CD4-positive, alpha-beta T cell (primary cell): Measurements from ENCODE around the gene UBL4B. TPM values are rescaled to one million over a fixed set of nuclear protein-coding genes. Genes with fewer than 3 reads are reported as not detected.

ENCODE experiments used
- ATAC-seq: fragments of 200-7000 bp; cut with Tn5 transposase; one replicate; pipeline ENCODE4 v1.10.0; 2022; ENCODE audit warnings: mild to moderate bottlenecking; ENCODE audit not compliant: poor library complexity
- CTCF ChIA-PET: fragments of 350-600 bp; sonication (Branson Sonifier 250); formaldehyde crosslinking; loops from one replicate; lab custom pipeline; 2021; ENCODE audit warnings: antibody characterized with exemption, inconsistent platforms; lab: Charles Lee
- POLR2A ChIA-PET: fragments of 350-600 bp; sonication (Branson Sonifier 250); formaldehyde crosslinking; loops from one replicate; lab custom pipeline; 2021; ENCODE audit warnings: antibody characterized with exemption, inconsistent platforms; lab: Charles Lee
- DNase-seq, 14 experiments: peaks; one replicate each; pipeline ENCODE4 v3.0.0-alpha.2; 2013 to 2020; ENCODE audit warnings: mixed read lengths in 2 of 14
- H3K27ac ChIP-seq, 2 donors: one replicate each; pipeline versions ENCODE4 v1.5.1 to v1.7.0; 2013; ENCODE audit warnings: low read length in 2 of 2, low read depth in 1 of 2, mild to moderate bottlenecking in 1 of 2
- H3K27me3 ChIP-seq, 2 experiments: 1 replicate in 1 of 2; 2 replicates in 1 of 2; pipeline versions ENCODE4 v1.6.1 to v1.7.0; 2013; ENCODE audit warnings: low read length in 2 of 2, control low read depth in 1 of 2, mild to moderate bottlenecking in 1 of 2, moderate library complexity in 1 of 2; ENCODE audit not compliant: insufficient read depth in 2 of 2, control insufficient read depth in 1 of 2
- H3K36me3 ChIP-seq: one replicate; pipeline ENCODE4 v1.6.1; 2013; ENCODE audit warnings: low read length, control low read depth; ENCODE audit not compliant: insufficient read depth
- H3K4me1 ChIP-seq: one replicate; pipeline ENCODE4 v1.6.1; 2013; ENCODE audit warnings: low read length, control low read depth; ENCODE audit not compliant: insufficient read depth
- H3K4me3 ChIP-seq: one replicate; pipeline ENCODE4 v1.5.1; 2013; ENCODE audit warnings: mild to moderate bottlenecking, low read length, moderate library complexity
- H3K9me3 ChIP-seq, 2 experiments: 1 replicate in 1 of 2; 2 replicates in 1 of 2; pipeline versions ENCODE4 v1.6.1 to v1.7.0; 2013; ENCODE audit warnings: low read length in 2 of 2, mild to moderate bottlenecking in 2 of 2, control low read depth in 1 of 2, moderate library complexity in 1 of 2; ENCODE audit not compliant: control insufficient read depth in 1 of 2, insufficient read depth in 1 of 2
- H3K27ac Mint-ChIP-seq: one replicate; pipeline ENCODE4 v1.8.0; 2020; ENCODE audit warnings: mixed read lengths
- H3K27me3 Mint-ChIP-seq: one replicate; pipeline ENCODE4 v1.8.0; 2021; ENCODE audit warnings: mixed read lengths
- H3K36me3 Mint-ChIP-seq: one replicate; pipeline ENCODE4 v1.8.0; 2021; ENCODE audit warnings: low read depth, mixed read lengths
- H3K4me1 Mint-ChIP-seq: one replicate; pipeline ENCODE4 v1.8.0; 2021; ENCODE audit warnings: low read depth, mixed read lengths
- H3K4me3 Mint-ChIP-seq: one replicate; pipeline ENCODE4 v1.8.0; 2020; ENCODE audit warnings: mild to moderate bottlenecking, mixed read lengths
- H3K9me3 Mint-ChIP-seq: one replicate; pipeline ENCODE4 v1.8.0; 2020; ENCODE audit warnings: mixed read lengths
- CTCF ChIP-seq: fragments of 200-600 bp; IDR thresholded peaks from one replicate; pipeline ENCODE4 v1.8.0; 2022; ENCODE audit warnings: antibody characterized with exemption, mild to moderate bottlenecking
- intact Hi-C, 2 experiments: fragments of 100-400 bp; cut with DNase I in 1 of 2; cut with micrococcal nuclease in 1 of 2; formaldehyde crosslinking; loops; one replicate each; pipeline versions ENCODE4 v1.15.1 to v1.9.0; 2023 to 2025; cut with DNase I, micrococcal nuclease
- total RNA-seq, 174 experiments: library from RNA in 2 of 174; stranded (reverse) in 2 of 174; gene quantifications; one replicate each; pipeline ENCODE4 v1.2.3 and lab custom pipeline; 2021 to 2026

Gene UBL4B
- total RNA-seq, 2 experiments from 2014 or later = not detected

GRCh38 chr1:110152133-110152785 is 40.0 kb downstream of the UBL4B start:
- Mint-ChIP-seq H3K4me3 (no peak overlapping the region), H3K9me3 (no peaks in the 10 kb centered on the region), H3K36me3 (no peaks in the 10 kb centered on the region), H3K27me3 (peaks cover 59% of the 10 kb centered on the region), H3K4me1 (no peaks in the 10 kb centered on the region), H3K27ac (no peak overlapping the region)
- ChIA-PET CTCF (no interaction called here), POLR2A (no interaction called here)
- peaks cover 52 to 81% of the 10 kb centered on the region in 2 experiments for H3K27me3 ChIP-seq
- intact Hi-C loops = loop anchor here in 1 of 2 experiments (10.0 kb wide), 1 partner anchor 593 kb away; no protein-coding TSS in a partner anchor
- ATAC-seq (no peak), DNase-seq (no peak)
- H3K27ac ChIP-seq = no peak overlapping the region
- H3K4me1 ChIP-seq = peaks cover 2% of the 10 kb centered on the region
- no peaks in the 10 kb centered on the region for H3K36me3 ChIP-seq
- H3K4me3 ChIP-seq = no peak overlapping the region
- H3K9me3 ChIP-seq = peaks cover 0 to 15% of the 10 kb centered on the region in 2 experiments
- no peak for TF ChIP-seq CTCF

DNA sequence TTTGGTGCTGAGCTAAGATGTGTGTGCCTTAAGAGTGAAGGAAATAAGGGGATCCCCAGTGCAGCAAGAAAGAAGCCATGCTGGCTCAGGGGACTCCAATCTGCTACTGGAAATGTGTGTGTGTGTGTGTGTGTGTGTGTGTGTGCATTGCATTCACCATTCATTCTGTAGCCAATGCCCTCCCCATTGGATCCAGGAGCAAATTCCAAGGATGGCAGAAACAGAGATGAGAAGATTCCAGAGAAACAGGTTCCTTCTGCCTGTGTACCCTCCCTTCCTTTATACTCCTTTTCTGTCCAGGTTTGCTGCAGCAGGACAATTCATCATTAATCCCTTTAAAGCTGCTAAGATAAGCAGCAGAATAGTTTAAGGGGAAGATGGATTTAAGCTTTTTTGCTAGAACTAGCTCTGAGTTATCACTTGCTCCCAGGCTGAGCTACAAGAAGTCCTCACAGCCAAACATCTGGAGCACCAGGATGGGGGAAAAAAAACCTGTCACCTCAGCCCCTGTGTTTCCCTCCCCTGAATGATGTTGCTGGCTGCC is 41.2 kb downstream of the UBL4B start:
- H3K36me3 Mint-ChIP-seq = no peaks in the 10 kb centered on the region

DNA sequence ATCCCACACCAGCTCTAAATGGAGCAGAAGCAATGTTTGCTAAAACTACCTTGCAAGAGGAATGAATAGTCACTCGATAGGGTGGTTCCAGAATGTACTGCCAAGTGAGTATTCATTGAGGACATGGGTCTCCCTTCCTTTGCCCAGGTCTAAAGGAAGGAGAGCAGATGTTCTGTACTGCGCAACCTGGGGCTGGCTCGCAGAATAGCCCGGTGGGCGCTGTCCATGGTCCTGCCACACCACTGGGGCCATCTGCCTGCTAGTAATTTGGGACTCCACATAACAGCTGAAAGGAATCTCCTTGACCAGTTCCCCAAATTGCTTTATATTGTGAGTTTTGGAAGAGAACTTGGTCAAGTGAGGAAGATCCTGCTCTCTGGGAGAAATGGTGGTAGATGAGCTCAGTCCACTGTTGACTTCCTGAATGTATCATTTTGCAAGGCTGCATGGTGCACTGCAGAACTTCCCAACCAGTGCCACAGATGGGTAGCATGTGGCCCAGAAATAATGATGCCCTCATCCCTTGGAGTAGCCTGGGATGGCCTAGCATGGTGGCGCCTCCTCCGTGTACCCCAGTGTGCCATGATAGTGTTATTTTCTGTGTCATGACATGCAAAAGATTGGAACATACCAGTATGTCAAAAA is 43.8 kb downstream of the UBL4B start:
- H3K4me3 ChIP-seq = no peak overlapping the region
- H3K27ac ChIP-seq = no peak overlapping the region
- peaks cover 0 to 17% of the 10 kb centered on the region in 2 experiments for H3K9me3 ChIP-seq
- Mint-ChIP-seq H3K27me3 (peaks cover 84% of the 10 kb centered on the region), H3K9me3 (peaks cover 2% of the 10 kb centered on the region), H3K36me3 (no peaks in the 10 kb centered on the region), H3K27ac (no peak overlapping the region), H3K4me3 (no peak overlapping the region), H3K4me1 (no peaks in the 10 kb centered on the region)
- peaks cover under 1% of the 10 kb centered on the region for H3K4me1 ChIP-seq
- CTCF ChIA-PET = no interaction called here
- ATAC-seq (no peak), DNase-seq (peak in 13 of 14 experiments; percentile 15 to 56 (median 31))
- no peaks in the 10 kb centered on the region for H3K36me3 ChIP-seq
- TF ChIP-seq CTCF = no peak
- H3K27me3 ChIP-seq = peaks cover 43 to 55% of the 10 kb centered on the region in 2 experiments
- POLR2A ChIA-PET = no interaction called here
- intact Hi-C loops = loop anchor here in 1 of 2 experiments (10.0 kb wide), 1 partner anchor 589 kb away; no protein-coding TSS in a partner anchor

More for the DNA sequence above, 41.2 kb downstream of the UBL4B start:
- Mint-ChIP-seq H3K27ac (no peak overlapping the region), H3K27me3 (peaks cover 66% of the 10 kb centered on the region), H3K4me3 (no peak overlapping the region), H3K9me3 (peaks cover 2% of the 10 kb centered on the region), H3K4me1 (no peaks in the 10 kb centered on the region)
- intact Hi-C loops = loop anchor here in 1 of 2 experiments (10.0 kb wide), 1 partner anchor 591 kb away; no protein-coding TSS in a partner anchor
- Histone ChIP-seq H3K27ac (no peak overlapping the region), H3K4me3 (no peak overlapping the region), H3K36me3 (no peaks in the 10 kb centered on the region), H3K9me3 (peaks cover 0 to 15% of the 10 kb centered on the region in 2 experiments), H3K27me3 (peaks cover 49 to 78% of the 10 kb centered on the region in 2 experiments), H3K4me1 (peaks cover 2% of the 10 kb centered on the region)
- ChIA-PET POLR2A (no interaction called here), CTCF (no interaction called here)
- no peak for TF ChIP-seq CTCF
- ATAC-seq (no peak), DNase-seq (no peak)
